Caco-2 (cell line): ENCODE results near the gene FLT3LG. TPM values are rescaled to one million over a fixed set of nuclear protein-coding genes. Genes with fewer than 3 reads are reported as not detected.
A peak's percentile ranks its signal among the peaks of the same experiment; 100 is the strongest.
"Not testable (repeated sequence)": the region's sequence is repeated elsewhere in the genome, so short reads cannot be mapped to it uniquely, and the experiment has no call there.

ENCODE experiments used
- BruUV-seq: library from RNA; stranded (reverse); fragments of 400-500 nt; replicated peaks from 2 replicates; lab custom pipeline; 2021; lab: Mats Ljungman, UMichigan
- CTCF ChIA-PET: fragments of 300-600 bp; sonication (Branson Sonifier 250); formaldehyde crosslinking; loops from one replicate; lab custom pipeline; 2022; ENCODE audit warnings: antibody characterized with exemption; lab: Charles Lee
- POLR2A ChIA-PET: fragments of 300-600 bp; sonication (Branson Sonifier 250); formaldehyde crosslinking; loops from one replicate; lab custom pipeline; 2022; ENCODE audit warnings: antibody characterized with exemption; lab: Charles Lee
- DNase-seq, 2 experiments: peaks; one replicate each; pipeline versions ENCODE4 v3.0.0 to v3.0.0-alpha.2; 2020 to 2022
- H3K27me3 ChIP-seq: replicated peaks from 2 replicates; pipeline ENCODE4 v1.6.0; 2011; ENCODE audit warnings: low read length; ENCODE audit not compliant: control insufficient read depth, insufficient read depth
- H3K36me3 ChIP-seq: 2 replicates; pipeline ENCODE4 v1.5.1; 2011; ENCODE audit warnings: low read length; ENCODE audit not compliant: control insufficient read depth, insufficient read depth
- H3K4me1 ChIP-seq: fragments of 250-450 bp; sonication (Bioruptor Pico); 2 replicates; pipeline ENCODE4 v1.5.1; 2020; ENCODE audit warnings: mild to moderate bottlenecking
- H3K4me3 ChIP-seq: 2 replicates; pipeline ENCODE4 v1.5.1; 2011; ENCODE audit warnings: low read depth, mild to moderate bottlenecking, control low read depth, low read length
- H3K9me3 ChIP-seq: fragments of 250-450 bp; sonication (Bioruptor Pico); 2 replicates; pipeline ENCODE4 v1.5.1; 2020; ENCODE audit warnings: mild to moderate bottlenecking, moderate library complexity
- H3K27ac Mint-ChIP-seq: one replicate; pipeline ENCODE4 v1.8.0; 2022; ENCODE audit warnings: mixed read lengths; ENCODE audit not compliant: unreplicated experiment
- H3K27me3 Mint-ChIP-seq: one replicate; pipeline ENCODE4 v1.8.0; 2022; ENCODE audit warnings: mixed read lengths; ENCODE audit not compliant: insufficient read depth, unreplicated experiment
- H3K36me3 Mint-ChIP-seq: one replicate; pipeline ENCODE4 v1.8.0; 2022; ENCODE audit warnings: mild to moderate bottlenecking, mixed read lengths; ENCODE audit not compliant: insufficient read depth, unreplicated experiment
- H3K4me1 Mint-ChIP-seq: one replicate; pipeline ENCODE4 v1.8.0; 2022; ENCODE audit warnings: low read depth, mixed read lengths; ENCODE audit not compliant: unreplicated experiment
- H3K4me3 Mint-ChIP-seq: one replicate; pipeline ENCODE4 v1.8.0; 2022; ENCODE audit warnings: mild to moderate bottlenecking, moderate library complexity, mixed read lengths; ENCODE audit not compliant: unreplicated experiment
- H3K9me3 Mint-ChIP-seq: one replicate; pipeline ENCODE4 v1.8.0; 2022; ENCODE audit warnings: mixed read lengths; ENCODE audit not compliant: unreplicated experiment
- CTCF ChIP-seq, 2 experiments: fragments of 200-600 bp in 1 of 2; IDR thresholded peaks; 1 replicate in 1 of 2; 2 replicates in 1 of 2; pipeline versions ENCODE4 v1.5.1 to v1.8.0; 2011 to 2022; ENCODE audit warnings: antibody characterized with exemption in 1 of 2, control low read depth in 1 of 2, inconsistent platforms in 1 of 2, low read depth in 1 of 2, low read length in 1 of 2, mild to moderate bottlenecking in 1 of 2, moderate library complexity in 1 of 2; ENCODE audit not compliant: insufficient read depth in 1 of 2, severe bottlenecking in 1 of 2, unreplicated experiment in 1 of 2
- intact Hi-C: fragments of 100-400 bp; cut with micrococcal nuclease; formaldehyde crosslinking; loops from one replicate; pipeline ENCODE4 v1.10.0; 2022; ENCODE audit not compliant: unreplicated experiment
- total RNA-seq: library from RNA; stranded (reverse); gene quantifications from 2 replicates; pipeline ENCODE4 v1.2.3, GENCODE V29; 2022

FLT3LG gene
- total RNA-seq, 1 experiment from 2014 or later, result 2.1 TPM

GRCh38 chr19:49469828-49470614 is 4.0 kb upstream of the FLT3LG start:
- intact Hi-C loops, result no loop called here
- H3K4me3 Mint-ChIP-seq, result no peak overlapping the region
- TF ChIP-seq CTCF (IDR thresholded peaks at IDR 0.05; ENCODE audit: insufficient read depth in 1 of 2, low read depth in 1 of 2, low read length in 1 of 2, severe bottlenecking in 1 of 2, unreplicated experiment in 1 of 2), result no peak
- H3K27me3 Mint-ChIP-seq, result peaks cover under 1% of the 10 kb centered on the region
- ChIA-PET POLR2A (interaction anchor here (0.6 kb wide), 1 partner anchor 94 kb away, joined by 5 read pairs; no protein-coding TSS in a partner anchor), CTCF (interaction anchor here (0.7 kb wide), 1 partner anchor 206 kb away, joined by 3 read pairs; no protein-coding TSS in a partner anchor)
- H3K9me3 Mint-ChIP-seq, result no peaks in the 10 kb centered on the region
- no peaks in the 10 kb centered on the region for H3K4me1 Mint-ChIP-seq
- H3K36me3 ChIP-seq, result peaks cover 1% of the 10 kb centered on the region; the same call in 1 of the 2 replicates
- no peaks in the 10 kb centered on the region for H3K4me1 ChIP-seq
- no TSS peak for BruUV-seq
- H3K27ac Mint-ChIP-seq, result no peak overlapping the region
- no peak for DNase-seq
- H3K4me3 ChIP-seq, result no peak overlapping the region
- no peaks in the 10 kb centered on the region for H3K27me3 ChIP-seq
- H3K36me3 Mint-ChIP-seq, result peaks cover 22% of the 10 kb centered on the region
- H3K9me3 ChIP-seq, result no peaks in the 10 kb centered on the region

GRCh38 chr19:49470615-49470978 is 3.4 kb upstream of the FLT3LG start:
- H3K9me3 ChIP-seq, result no peaks in the 10 kb centered on the region
- ChIA-PET CTCF (interaction anchor here (0.7 kb wide), 1 partner anchor 206 kb away, joined by 3 read pairs; no protein-coding TSS in a partner anchor), POLR2A (interaction anchor here (0.6 kb wide), 1 partner anchor 95 kb away, joined by 5 read pairs; no protein-coding TSS in a partner anchor)
- H3K36me3 ChIP-seq, result peaks cover 1% of the 10 kb centered on the region; the same call in 1 of the 2 replicates
- H3K36me3 Mint-ChIP-seq, result peaks cover 20% of the 10 kb centered on the region
- no peaks in the 10 kb centered on the region for H3K9me3 Mint-ChIP-seq
- H3K4me1 Mint-ChIP-seq, result no peaks in the 10 kb centered on the region
- no peak overlapping the region for H3K4me3 ChIP-seq
- no peak for TF ChIP-seq CTCF (IDR thresholded peaks at IDR 0.05; ENCODE audit: insufficient read depth in 1 of 2, low read depth in 1 of 2, low read length in 1 of 2, severe bottlenecking in 1 of 2, unreplicated experiment in 1 of 2)
- BruUV-seq, result TSS peak; percentile 41
- H3K27me3 ChIP-seq, result no peaks in the 10 kb centered on the region
- no peaks in the 10 kb centered on the region for H3K4me1 ChIP-seq
- no peak overlapping the region for H3K27ac Mint-ChIP-seq
- no peak overlapping the region for H3K4me3 Mint-ChIP-seq
- DNase-seq, result no peak
- intact Hi-C loops, result no loop called here
- peaks cover 3% of the 10 kb centered on the region for H3K27me3 Mint-ChIP-seq

- peak overlapping the region; percentile 72 for H3K4me3 Mint-ChIP-seq
- no peaks in the 10 kb centered on the region for H3K9me3 ChIP-seq
- H3K27me3 Mint-ChIP-seq, result peaks cover 3% of the 10 kb centered on the region
- peaks cover 1% of the 10 kb centered on the region; the same call in 1 of the 2 replicates for H3K36me3 ChIP-seq
- no peaks in the 10 kb centered on the region for H3K27me3 ChIP-seq
- intact Hi-C loops, result no loop called here
- CTCF ChIA-PET, result interaction anchor here (0.7 to 1.3 kb wide), 4 partner anchors 19 to 74 kb away, joined by 3 to 6 read pairs (median 4); partner anchors contain the start of genes ALDH16A1 and PIH1D1
- BruUV-seq, result no TSS peak
- TF ChIP-seq CTCF (IDR thresholded peaks at IDR 0.05; ENCODE audit: insufficient read depth in 1 of 2, low read depth in 1 of 2, low read length in 1 of 2, severe bottlenecking in 1 of 2, unreplicated experiment in 1 of 2), result no peak
- peaks cover 28% of the 10 kb centered on the region for H3K36me3 Mint-ChIP-seq
- peaks cover 10% of the 10 kb centered on the region for H3K4me1 Mint-ChIP-seq
- no peak for DNase-seq
- POLR2A ChIA-PET, result no interaction called here
- no peak overlapping the region for H3K27ac Mint-ChIP-seq
- H3K4me1 ChIP-seq, result no peaks in the 10 kb centered on the region; the same call in 1 of the 2 replicates
- H3K4me3 ChIP-seq, result no peak overlapping the region
- no peaks in the 10 kb centered on the region for H3K9me3 Mint-ChIP-seq
Measured at GRCh38 chr19:49472936-49473335, 1.1 kb upstream of the FLT3LG start.

GRCh38 chr19:49473501-49473867 is 531 bp upstream of the FLT3LG start:
- H3K27me3 ChIP-seq, DNase-seq, H3K4me3 ChIP-seq, intact Hi-C loops, H3K9me3 ChIP-seq, H3K9me3 Mint-ChIP-seq, H3K27me3 Mint-ChIP-seq, H3K27ac Mint-ChIP-seq, H3K4me1 ChIP-seq, H3K36me3 ChIP-seq, BruUV-seq: not testable (repeated sequence)
- H3K4me1 Mint-ChIP-seq, result peaks cover 10% of the 10 kb centered on the region
- ChIA-PET CTCF (interaction anchor here (0.8 to 1.3 kb wide), 5 partner anchors 20 to 75 kb away, joined by 3 to 5 read pairs (median 4); partner anchors contain the start of genes ALDH16A1 and PIH1D1), POLR2A (interaction anchor here (0.6 to 0.8 kb wide), 2 partner anchors 16 to 107 kb away, joined by 3 read pairs; partner anchors contain the start of gene NOSIP)
- peak overlapping the region; percentile 72 for H3K4me3 Mint-ChIP-seq
- peaks cover 28% of the 10 kb centered on the region for H3K36me3 Mint-ChIP-seq
